ENCODE measurements around the gene DAD1.
"Not testable (repeated sequence)": the region's sequence is repeated elsewhere in the genome, so short reads cannot be mapped to it uniquely, and the experiment has no call there.

The DAD1 gene

DNA sequence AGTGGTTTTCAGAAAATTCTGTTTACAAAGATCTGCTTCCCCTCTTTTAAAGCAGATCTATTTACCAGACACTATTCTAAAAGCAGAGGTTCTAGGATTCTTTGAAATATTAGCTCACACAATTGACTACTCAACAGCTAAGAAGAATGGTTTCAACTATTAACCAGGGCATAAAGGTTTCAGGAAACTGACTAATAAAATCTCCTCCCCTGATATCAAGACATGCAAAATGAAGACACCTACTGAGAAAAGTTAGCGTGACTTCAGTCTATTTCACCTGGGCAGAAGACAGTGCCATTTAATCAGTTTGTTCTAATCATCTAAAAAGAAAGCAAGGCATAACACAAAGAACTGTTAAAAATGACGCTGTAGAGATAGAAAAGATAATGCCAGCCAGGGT, 22.2 kb downstream of the DAD1 start:
- DNase-seq, result no peak

GRCh38 chr14:22566266-22566665, 22.8 kb downstream of the DAD1 start:
- not testable (repeated sequence) for DNase-seq

- DNase-seq, result no peak
Measured at GRCh38 chr14:22565391-22565945, 23.6 kb downstream of the DAD1 start.

GRCh38 chr14:22564463-22564862, 24.6 kb downstream of the DAD1 start:
- DNase-seq, result no peak

DNA sequence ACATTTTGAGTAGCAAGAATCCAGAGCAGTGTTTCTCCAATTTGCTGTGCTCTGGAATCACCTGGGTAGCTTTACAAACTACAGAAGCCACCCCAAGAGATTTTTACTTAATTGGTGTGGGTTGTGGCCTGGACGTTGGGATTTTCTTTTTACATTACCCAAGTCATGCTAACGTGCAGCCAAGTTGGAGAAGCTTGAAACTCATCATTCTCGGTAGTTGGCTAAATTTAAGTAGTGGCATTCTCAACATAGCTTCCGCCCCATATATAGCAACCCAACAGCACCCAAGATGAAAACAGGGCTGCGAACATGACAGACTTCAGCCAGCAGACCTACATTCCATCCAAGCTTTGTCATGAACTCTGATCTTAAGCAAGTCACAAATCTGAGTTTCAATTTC, 25.0 kb downstream of the DAD1 start:
- DNase-seq, result no peak

- peak; percentile 94 for DNase-seq
Measured at GRCh38 chr14:22561661-22562579, 27.1 kb downstream of the DAD1 start.

GRCh38 chr14:22561366-22561660, 27.7 kb downstream of the DAD1 start:
- no peak for DNase-seq

DNA sequence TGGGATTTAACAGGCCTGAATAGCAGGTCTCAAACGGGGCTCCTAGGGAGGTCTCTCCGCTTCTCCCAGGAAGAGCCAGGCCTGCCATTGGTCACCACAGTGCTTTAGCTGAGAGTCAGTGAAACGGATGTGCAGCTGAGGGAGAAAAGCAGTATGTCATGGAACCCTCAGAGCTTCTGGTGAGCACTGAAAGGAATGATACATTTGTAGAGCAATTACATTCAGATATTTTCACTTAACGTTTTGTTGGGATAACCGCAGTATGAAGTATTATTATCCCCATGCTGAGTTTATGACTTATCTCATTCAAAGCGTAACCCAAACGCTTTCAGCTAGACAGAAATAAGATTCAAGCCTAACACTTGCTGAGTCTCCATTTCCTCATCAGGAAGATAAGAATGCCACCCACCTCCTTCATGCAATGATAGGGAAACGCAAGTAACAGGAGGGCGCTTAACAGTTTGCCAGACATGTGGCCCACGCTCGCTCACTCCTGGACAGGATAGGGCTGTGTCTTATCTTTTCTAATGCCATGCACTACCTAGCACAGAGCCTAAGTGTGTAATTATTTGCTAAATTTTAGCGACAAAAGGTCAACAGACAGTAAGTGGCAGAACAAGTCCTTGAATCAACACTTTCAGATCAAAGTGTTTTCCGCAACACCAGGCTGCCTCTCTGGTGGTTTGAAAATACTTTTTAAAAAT, 28.2 kb downstream of the DAD1 start:
- no peak for DNase-seq

- no peak for DNase-seq
Measured at GRCh38 chr14:22559041-22559440, 30.0 kb downstream of the DAD1 start.

- peak; percentile 55 for DNase-seq
Measured at GRCh38 chr14:22558221-22558913, 30.7 kb downstream of the DAD1 start.

GRCh38 chr14:22557846-22558220, 31.2 kb downstream of the DAD1 start:
- no peak for DNase-seq

DNA sequence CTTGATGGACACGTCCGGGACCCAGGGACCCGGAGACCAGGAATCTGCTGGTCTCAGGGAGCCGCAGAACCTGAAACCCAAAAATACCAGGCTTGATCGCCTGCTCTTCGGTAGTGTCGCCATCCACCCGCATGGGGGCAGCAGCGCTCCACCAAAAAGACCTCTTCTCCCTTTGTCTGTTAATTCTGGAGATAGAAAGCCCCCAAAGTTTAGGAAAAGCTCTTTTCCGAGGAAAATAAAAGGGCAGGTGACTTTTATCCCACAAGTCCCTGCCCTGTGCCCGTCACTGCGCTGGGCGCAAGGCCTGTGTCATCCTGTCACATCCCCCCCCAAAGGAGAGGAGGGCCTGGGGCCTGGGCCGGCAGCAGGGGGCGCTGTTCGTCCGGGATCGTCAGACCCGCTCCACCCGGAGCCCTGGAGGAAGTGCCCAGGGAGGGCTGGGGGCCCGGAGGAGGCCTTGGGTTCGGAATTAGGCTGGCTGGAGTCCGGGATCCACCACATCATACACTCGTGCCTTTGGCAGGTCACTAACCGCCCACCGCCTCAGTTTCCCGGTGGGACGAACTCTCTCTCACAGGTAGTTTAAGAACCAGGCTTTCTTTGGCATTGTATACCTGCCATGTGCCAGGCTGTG, 31.9 kb downstream of the DAD1 start:
- peak; percentile 90 for DNase-seq

- peak; percentile 100 for DNase-seq
Measured at GRCh38 chr14:22556021-22556989, 32.7 kb downstream of the DAD1 start.

DNA sequence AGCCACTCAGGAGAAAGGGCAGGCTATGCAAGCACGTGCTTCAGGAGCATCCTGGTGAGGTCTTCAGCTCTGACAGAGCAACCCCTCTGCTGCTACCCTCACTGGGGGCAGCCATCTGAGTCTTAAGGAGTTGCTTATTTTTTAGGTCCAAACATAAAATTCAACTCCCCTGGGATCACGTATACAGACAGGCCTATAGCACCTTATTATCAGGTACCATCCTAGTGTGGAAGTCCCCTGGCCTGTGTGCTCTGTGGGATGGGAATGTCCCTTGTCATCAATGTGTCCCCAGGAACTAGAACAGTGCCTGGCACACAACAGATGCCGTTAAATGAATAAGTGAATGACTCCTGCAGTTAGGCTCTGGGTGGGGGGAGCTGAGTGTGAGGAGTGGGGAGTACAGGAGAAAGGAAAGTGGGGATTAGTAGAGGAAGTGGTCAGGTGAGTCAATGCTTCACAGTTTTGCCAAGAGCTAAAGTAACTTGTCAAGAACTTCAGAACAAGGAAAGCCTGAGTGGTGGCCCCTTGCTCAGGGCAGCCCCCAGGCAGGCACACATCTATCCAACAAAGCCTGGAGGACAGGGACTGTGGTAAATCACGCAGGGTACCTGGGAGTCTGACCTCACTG, 33.5 kb downstream of the DAD1 start:
- DNase-seq, result no peak

DNA sequence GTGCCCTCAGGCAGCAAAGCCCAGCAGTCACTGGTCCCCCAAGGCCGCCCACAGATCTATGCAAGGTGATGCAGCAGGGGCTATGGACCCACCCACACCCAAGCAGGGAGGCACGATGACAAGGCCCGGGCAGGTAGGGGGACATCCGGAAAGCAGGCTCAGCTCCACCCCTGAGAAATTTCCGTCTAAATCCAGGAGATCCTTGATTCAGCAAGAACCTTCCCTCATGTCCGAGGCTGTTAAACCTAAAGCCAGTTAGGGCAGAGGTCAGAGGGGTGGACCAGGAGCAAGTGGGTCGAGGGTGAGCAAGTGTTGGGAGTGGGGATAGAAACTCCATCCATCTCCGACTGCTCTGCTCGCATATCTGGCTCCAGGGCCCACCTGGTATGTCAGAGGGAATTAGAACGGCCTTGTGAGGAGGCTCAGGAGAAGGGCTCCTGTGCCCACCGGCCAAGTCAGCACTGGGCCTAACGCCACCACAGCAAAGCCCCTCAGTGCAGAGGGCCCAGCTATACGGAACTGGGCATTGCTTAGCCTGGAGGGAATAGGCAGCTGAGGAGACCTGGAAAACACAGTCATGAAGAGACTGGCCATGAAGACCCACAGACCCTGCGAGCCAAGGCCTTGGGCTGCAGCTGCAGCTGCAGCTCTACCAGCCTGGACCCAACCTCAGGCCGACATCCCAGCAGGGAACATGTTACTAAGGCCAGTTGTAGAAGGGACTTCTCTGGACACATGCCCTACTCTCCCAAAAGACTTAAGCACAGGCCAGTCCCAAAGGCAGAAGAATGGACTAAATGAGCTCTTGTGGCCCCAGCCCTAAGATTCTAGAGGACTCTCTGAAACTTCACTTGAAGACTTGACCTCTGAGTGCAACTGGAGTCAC, 34.3 kb downstream of the DAD1 start:
- no peak for DNase-seq

- peak; percentile 53 for DNase-seq
Measured at GRCh38 chr14:22553861-22554497, 35.0 kb downstream of the DAD1 start.

DNA sequence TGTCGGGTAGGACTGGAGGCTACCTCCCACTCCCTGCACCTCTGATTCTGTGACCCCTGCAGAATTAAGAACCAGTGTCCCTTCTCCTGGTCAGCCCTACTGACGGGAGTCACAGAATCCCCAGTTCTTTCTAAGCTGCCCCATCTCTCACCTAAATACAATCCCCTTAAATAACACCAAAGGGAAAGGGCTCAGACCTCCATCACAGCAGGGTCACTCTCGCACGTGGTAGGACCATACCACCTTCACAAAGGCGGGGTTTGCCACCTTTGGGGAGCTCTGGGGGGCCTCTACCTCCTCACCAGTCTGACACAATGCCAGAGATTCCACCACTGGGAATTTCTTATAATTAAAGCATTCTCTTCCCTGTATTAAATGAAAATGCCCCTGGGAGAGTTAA, 35.6 kb downstream of the DAD1 start:
- DNase-seq, result no peak

DNA sequence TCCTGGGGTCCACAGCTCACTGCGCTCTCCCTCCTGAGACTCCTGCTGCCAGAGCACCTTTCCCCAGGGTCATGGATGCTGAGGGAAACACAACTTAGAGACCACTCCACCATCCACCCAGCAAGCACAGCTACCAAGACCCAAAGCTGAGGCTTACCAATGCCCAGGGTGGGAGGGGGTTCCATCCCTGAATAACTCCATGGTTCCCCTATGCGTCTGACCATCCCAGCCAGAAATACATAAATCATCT, 36.3 kb downstream of the DAD1 start:
- no peak for DNase-seq

- DNase-seq, result no peak
Measured at GRCh38 chr14:22552001-22552826, 36.8 kb downstream of the DAD1 start.
